Tongue (tissue), 2 donors: ENCODE results near the gene PHF5A. TPM values are rescaled to one million over a fixed set of nuclear protein-coding genes. Genes with fewer than 3 reads are reported as not detected.
A peak's percentile ranks its signal among the peaks of the same experiment; 100 is the strongest.

Source experiments
- DNase-seq: peaks from one replicate; pipeline ENCODE4 v3.0.0-alpha.2; 2015
- total RNA-seq: library from RNA; depleted of rRNA; stranded (reverse); fragments of >200 nt; gene quantifications from one replicate; pipeline ENCODE4 v1.2.3, GENCODE V29; 2014

Gene PHF5A
- total RNA-seq: 37.1 TPM

DNA sequence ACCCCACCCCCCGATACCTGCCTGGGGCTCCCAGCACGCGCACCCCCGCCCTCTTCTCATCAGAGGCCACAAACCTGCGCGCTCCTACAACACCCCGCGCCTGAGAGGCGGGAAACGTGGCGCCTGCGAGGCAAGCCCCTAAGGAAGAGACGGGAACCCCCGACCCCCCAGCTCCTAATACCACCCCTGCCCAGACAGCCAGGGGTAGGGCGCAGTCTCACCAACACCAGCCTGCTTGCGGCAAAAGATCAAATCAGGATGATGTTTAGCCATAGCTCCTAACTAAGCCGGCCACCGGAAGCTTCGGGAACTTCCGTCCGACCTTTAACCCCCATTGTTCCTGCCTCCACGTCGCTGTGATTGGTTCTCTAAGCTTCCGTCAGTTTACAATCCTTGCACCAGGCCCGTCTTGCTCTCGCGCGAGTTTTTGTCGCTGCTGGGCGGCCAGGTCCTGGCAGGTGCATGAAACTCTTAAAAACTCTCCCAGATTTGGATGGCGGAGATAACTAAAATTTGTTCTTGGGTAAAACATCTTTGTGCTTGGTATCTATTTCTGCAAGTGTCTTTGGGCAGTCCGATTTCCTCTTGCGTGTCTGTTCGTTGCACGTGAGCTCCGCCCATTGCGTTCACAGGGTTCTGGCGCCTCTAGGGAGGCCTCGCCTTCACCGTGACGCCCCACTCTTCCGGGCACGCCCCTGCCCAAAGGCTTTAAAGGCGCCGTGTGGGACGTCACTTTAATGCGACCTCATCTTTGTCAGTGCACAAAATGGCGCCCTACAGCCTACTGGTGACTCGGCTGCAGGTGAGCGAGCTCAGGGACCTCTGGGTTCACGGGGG is at the start of gene PHF5A, which contains the start of gene ACO2:
PHF5A (minus strand) TSS at position 312 of the 837 bp plus-strand sequence; CDS start at position 273, 39 bp downstream.
ACO2 (plus strand) TSS at position 737 of the 837 bp plus-strand sequence; CDS start at position 767, 30 bp downstream.
- DNase-seq: peak; percentile 99

DNA sequence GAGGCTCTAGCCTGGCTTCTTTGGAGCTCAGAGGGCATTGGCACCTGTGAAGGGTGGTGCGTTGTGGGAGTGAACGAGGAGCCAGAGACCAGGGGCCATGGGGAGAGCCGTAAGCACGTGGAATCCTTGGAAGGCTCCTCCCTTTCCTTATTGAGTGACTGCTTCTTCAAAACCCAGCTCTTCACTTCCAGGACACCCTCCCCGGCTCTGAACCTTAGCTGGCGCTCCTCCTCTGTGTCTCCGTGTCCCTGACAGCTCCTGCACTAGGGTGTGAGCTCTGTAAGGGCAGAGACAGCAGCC is 49.5 kb upstream of the PHF5A start:
- no peak for DNase-seq

- peak; percentile 82 for DNase-seq
Observed at GRCh38 chr22:41517172-41518047, 48.9 kb upstream of the PHF5A start.

GRCh38 chr22:41516462-41516861 is 48.0 kb upstream of the PHF5A start:
- no peak for DNase-seq

- DNase-seq: no peak
Observed at GRCh38 chr22:41513391-41513790, 44.9 kb upstream of the PHF5A start.

DNA sequence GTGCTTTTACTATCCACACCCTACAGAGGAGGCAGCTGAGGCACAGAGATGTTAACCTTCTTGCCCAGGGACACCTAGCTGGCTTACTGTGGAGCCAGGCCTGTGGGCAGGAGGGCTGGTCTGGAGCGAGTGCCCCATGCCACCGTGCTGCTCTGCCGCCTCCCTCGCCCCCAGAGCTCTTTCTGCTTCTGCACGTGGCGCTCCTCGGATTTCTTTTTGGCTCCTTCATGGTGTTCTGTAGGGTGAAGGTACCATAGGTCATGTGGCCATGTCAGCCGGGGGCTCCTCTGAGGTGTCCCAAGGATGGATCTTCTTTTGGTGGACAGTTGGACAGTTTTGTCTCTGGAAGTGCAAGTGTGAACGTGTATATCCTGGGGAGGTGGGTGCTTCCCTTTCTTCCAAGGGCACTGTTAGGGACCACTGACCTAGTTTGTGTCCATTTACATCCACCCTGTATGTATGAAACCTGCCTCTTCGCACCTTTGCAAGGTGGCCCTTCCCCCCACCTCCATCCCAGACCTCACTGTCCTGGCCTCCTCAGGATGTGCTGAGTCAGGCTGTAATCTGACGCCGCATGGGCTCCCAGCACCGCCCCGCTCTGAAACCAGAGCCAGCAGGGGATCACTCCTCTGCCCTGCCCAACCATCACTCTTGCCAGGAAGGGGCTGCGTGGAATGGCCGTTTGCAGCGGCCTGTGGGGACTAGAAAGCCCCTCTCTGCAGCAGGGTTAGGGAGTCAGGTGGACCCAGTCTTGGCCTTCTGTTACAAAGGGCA is 44.1 kb upstream of the PHF5A start:
- peak; percentile 67 for DNase-seq

DNA sequence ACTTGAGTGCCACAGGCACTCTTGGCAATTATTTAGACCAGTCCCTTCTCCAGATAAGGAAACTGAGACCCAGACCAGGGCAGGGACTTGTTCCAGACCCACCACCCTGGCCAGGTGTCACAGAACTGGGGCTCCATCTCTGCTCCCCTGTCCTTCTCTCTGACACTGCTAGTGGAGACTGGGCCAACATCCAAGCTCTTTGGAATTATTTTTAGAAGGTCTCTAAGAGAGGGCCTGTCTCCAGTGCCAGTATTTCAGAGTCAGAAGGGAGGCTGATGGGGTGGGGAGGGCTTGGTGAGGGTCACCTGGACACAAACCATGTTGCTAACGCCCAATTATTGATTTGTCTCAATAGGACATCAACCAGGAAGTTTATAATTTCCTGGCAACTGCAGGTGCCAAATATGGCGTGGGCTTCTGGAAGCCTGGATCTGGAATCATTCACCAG is 43.1 kb upstream of the PHF5A start:
- peak; percentile 33 for DNase-seq

- DNase-seq: peak; percentile 30
Observed at GRCh38 chr22:41508770-41509170, 40.3 kb upstream of the PHF5A start.

- no peak for DNase-seq
Observed at GRCh38 chr22:41507330-41508063, 39.0 kb upstream of the PHF5A start.

- no peak for DNase-seq
Observed at GRCh38 chr22:41505511-41506220, 37.2 kb upstream of the PHF5A start.

DNA sequence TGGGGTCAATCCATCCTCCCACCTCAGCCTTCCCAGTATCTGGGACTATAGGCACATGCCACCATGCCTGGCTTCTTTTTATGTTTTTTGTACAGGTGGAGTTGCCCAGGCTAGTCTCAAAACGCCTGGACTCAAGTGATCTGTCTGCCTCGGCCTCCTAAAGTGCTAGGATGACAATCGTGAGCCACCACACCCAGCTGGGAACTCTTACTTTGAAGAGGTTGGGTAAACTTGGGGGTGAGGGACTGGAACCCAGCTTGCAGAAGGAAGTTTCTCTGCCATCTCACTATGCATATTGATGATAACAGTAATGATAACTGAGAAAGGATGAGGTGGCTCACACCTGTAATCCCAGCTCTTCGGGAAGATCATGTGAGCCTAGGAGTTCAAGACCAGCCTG is 36.3 kb upstream of the PHF5A start:
- DNase-seq: no peak

DNA sequence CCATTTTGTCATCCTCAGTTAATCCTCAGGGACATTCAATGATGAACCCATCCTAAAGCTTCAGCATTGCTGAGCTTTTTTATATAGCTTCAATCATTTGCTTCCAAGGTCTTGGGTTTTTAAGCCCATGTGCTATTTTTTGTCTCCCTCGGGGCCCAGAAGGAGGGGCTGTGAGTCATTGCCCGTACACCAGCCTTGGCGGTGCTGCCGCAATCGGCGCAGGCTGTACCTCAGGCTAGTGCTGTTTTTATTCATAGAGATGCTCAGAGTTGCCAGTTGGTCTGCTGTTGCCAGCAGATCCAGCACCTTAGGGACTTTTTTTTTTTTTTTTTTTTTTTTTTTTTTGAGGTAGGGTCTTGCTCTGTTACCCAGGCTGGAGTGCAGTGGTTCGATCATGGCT is 35.9 kb upstream of the PHF5A start:
- no peak for DNase-seq

DNA sequence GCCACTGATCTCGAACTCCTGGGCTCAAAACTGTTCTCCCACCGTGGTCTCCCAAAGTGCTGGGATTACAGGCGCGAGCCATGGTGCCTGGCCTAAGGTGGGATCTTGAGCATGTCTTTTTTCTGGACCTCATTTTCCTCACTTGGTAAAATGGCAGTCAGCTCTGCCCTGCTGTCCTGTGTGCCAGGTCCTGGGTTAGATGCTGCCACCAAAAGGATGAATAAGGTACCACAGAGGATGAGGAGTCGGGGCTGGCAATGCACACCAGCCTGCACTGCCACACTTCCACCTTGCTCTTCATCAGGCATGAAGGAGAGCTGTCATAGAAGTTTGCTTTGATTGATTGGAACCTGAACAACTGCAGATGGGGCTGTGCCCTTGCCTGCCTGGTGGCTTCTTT is 32.7 kb upstream of the PHF5A start:
- DNase-seq: no peak

DNA sequence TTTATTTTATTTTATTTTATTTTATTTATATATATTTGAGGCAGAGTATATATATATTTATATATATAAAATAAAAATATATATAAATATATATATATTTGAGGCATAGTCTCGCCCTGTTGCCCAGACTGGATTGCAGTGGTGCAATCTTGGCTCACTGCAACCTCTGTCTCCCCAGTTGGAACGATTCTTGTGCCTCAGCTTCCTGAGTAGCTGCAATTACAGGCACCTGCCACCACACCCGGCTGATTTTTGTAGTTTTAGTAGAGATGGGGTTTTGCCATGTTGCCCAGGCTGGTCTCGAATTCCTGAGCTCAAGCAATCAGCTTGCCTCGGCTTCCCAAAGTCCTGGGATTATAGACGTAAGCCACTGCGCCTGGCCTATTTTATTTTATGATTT is 31.8 kb upstream of the PHF5A start:
- no peak for DNase-seq

GRCh38 chr22:41499624-41500280 is 31.3 kb upstream of the PHF5A start:
- DNase-seq: no peak

- DNase-seq: no peak
Observed at GRCh38 chr22:41498303-41498835, 29.9 kb upstream of the PHF5A start.

GRCh38 chr22:41491374-41492100 is 23.0 kb upstream of the PHF5A start:
- peak; percentile 27 for DNase-seq

DNA sequence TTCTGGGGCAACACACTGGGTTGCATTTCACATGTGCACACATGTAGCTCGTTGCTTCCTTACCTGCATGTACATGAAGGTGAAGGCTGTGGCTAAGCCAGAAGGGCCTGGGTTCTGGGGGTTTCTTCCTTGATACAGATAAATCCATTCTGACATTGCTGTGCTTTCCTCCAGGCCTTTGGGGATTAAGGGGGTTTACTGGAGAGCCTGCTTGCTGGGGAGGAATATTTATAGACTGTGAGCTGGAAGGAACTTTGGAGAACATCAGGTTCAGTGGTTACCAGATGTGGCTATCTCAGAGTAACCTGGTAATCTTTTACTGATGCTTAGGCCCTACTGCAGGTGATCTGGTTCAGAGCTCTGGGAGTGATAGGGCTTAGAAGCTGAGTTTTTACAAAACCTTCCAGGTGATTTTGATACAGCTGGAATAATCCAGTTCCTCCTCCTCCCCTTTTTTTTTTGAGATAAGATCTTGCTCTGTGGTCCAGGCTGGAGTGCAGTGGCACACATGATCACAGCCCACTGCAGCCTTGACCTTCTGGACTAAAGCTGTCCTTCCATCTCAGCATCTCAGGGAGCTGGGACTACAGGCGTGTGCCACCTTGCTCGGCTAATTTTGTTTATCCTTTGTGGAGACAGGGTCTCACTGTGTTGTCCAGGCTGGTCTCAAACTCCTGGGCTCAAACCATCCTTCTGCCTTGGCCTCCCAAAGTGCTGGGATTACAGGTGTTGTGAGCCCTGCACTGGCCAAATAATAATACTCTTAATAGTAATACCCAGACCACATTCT is 20.3 kb upstream of the PHF5A start:
- no peak for DNase-seq

GRCh38 chr22:41488076-41488475 is 19.6 kb upstream of the PHF5A start:
- no peak for DNase-seq
